GM12892 (cell line): Measurements from ENCODE around the gene SLC5A12. TPM values are rescaled to one million over a fixed set of nuclear protein-coding genes. Genes with fewer than 3 reads are reported as not detected.
A peak's percentile ranks its signal among the peaks of the same experiment; 100 is the strongest.

Experiments
- DNase-seq: peaks from one replicate; pipeline ENCODE4 v3.0.0; 2011; ENCODE audit not compliant: insufficient read length
- FAIRE-seq: peaks from 2 replicates; lab custom pipeline; 2011; peaks lifted over from hg19 to GRCh38; lab: Jason Lieb, UNC
- POLR2A ChIP-seq: IDR thresholded peaks from 2 replicates; pipeline ENCODE4 v1.6.1; 2011; ENCODE audit warnings: low read depth, low read length, control low read depth
- POLR2AphosphoS5 ChIP-seq: IDR thresholded peaks from 2 replicates; pipeline ENCODE4 v1.6.1; 2011; ENCODE audit warnings: low read depth, low read length, control low read depth
- TAF1 ChIP-seq: IDR thresholded peaks from 2 replicates; pipeline ENCODE4 v1.6.1; 2011; ENCODE audit warnings: low read depth, mild to moderate bottlenecking, control low read depth, low read length, borderline replicate concordance
- polyA plus RNA-seq: library from polyadenylated mRNA; unstranded; fragments of >200 nt; gene quantifications from one replicate; pipeline ENCODE4 v1.2.1, GENCODE V29; 2012; ENCODE audit warnings: missing spikeins, inconsistent platforms; ENCODE audit not compliant: missing spikeins

Gene SLC5A12, protein sequence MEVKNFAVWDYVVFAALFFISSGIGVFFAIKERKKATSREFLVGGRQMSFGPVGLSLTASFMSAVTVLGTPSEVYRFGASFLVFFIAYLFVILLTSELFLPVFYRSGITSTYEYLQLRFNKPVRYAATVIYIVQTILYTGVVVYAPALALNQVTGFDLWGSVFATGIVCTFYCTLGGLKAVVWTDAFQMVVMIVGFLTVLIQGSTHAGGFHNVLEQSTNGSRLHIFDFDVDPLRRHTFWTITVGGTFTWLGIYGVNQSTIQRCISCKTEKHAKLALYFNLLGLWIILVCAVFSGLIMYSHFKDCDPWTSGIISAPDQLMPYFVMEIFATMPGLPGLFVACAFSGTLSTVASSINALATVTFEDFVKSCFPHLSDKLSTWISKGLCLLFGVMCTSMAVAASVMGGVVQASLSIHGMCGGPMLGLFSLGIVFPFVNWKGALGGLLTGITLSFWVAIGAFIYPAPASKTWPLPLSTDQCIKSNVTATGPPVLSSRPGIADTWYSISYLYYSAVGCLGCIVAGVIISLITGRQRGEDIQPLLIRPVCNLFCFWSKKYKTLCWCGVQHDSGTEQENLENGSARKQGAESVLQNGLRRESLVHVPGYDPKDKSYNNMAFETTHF
- not detected for polyA plus RNA-seq

- FAIRE-seq (no peak), DNase-seq (no peak)
- no peak for TF ChIP-seq POLR2AphosphoS5
- no peak for TF ChIP-seq POLR2A
- TF ChIP-seq TAF1, result no peak
Observed at GRCh38 chr11:26721948-26722475, at the start of gene SLC5A12. TSS of gene SLC5A12 (minus strand) at chr11:26722060. CDS start at chr11:26721714, 346 bp downstream.

DNA sequence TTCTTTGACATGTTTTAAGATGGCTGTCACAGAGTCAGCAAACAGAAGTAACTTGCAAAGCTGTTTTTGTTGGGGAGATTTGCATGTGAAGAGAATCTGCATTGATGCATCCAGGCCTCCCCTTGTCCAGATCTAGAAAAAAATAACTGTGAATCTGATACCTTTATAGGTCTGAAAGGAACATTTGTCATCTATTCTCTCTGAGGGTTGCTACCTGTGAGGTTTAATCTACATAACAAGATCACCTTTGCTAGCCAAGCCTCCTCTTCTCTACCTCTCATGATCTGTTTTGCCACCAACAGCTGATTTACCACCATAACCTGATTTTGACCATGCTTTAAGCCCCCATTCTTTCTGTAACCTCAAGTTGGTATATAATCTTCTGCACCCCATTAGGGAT is 47.2 kb upstream of the SLC5A12 start:
- no peak for FAIRE-seq
- no peak for DNase-seq
- TF ChIP-seq TAF1, result no peak
- TF ChIP-seq POLR2A, result no peak
- no peak for TF ChIP-seq POLR2AphosphoS5

DNA sequence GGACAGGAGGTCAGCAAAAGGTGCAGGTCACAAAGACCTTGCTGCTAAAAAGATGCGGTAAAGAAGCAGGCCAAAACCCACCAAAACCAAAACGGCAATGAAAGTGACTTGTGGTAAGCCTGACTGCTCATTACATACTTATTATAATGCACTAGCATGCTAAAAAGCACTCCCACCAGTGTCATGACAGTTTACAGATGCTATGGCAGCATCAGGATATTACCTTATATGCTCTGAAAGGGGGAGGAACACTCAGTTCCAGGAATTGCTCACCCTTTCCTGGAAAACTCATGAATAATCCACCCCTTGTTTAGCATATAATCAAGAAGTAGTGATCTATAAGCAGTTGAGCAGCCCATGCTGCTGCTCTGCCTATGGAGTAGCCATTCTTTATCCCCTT is 45.2 kb upstream of the SLC5A12 start:
- no peak for DNase-seq
- no peak for TF ChIP-seq POLR2AphosphoS5
- TF ChIP-seq TAF1, result no peak
- no peak for TF ChIP-seq POLR2A
- peak; percentile 89 for FAIRE-seq

DNA sequence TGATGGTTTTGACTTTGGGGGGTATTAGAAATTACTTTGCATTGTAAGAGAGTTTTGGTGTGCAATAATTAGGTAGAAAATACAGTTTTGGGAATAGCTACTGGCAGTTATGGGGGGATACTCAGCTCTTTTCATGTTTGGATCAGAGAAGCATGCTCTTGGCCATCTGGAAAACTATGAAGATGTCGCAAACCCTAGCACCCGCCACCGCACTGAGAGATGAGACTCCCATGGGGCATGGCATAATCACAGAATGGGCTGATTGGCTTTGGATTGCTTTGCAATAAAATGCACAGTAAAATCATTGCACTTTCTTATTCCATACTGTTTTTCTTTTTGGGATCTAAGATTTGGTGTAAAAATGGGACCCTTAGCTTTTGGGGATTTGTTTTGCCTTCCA is 43.5 kb upstream of the SLC5A12 start:
- DNase-seq (no peak), FAIRE-seq (peak; percentile 33)
- TF ChIP-seq POLR2A, result no peak
- no peak for TF ChIP-seq POLR2AphosphoS5
- TF ChIP-seq TAF1, result no peak

DNA sequence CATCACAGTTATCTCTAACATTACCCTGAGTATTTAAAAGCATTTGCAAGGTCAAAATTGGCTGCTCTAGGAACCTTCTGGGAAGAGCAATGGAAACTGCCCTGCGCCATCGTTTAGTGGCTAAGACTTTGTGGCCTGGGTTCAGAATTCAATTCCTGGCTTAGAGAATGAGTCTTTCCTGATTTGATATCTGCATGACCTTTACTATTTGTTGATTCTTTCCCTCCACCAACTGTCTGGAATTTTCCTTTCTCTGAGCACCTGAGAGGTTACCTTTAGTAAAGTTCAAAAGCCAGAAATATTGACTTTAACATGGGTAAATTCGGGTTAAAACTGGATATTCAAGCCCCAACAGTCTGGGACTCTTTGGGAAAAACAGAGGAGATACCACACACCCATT is 43.0 kb upstream of the SLC5A12 start:
- FAIRE-seq, result peak; percentile 5
- no peak for TF ChIP-seq POLR2A
- no peak for DNase-seq

GRCh38 chr11:26764315-26764714 is 42.5 kb upstream of the SLC5A12 start:
- DNase-seq, result no peak
- TF ChIP-seq POLR2AphosphoS5 (no peak), POLR2A (no peak), TAF1 (no peak)
- no peak for FAIRE-seq

- DNase-seq (no peak), FAIRE-seq (peak; percentile 72)
- TF ChIP-seq TAF1 (no peak), POLR2AphosphoS5 (no peak), POLR2A (no peak)
Observed at GRCh38 chr11:26762089-26762488, 40.2 kb upstream of the SLC5A12 start.

GRCh38 chr11:26761361-26761809 is 39.5 kb upstream of the SLC5A12 start:
- FAIRE-seq, result peak; percentile 82
- TF ChIP-seq TAF1 (no peak), POLR2AphosphoS5 (no peak), POLR2A (no peak)
- no peak for DNase-seq

- no peak for DNase-seq
- FAIRE-seq, result no peak
- no peak for TF ChIP-seq POLR2A
- no peak for TF ChIP-seq TAF1
- no peak for TF ChIP-seq POLR2AphosphoS5
Observed at GRCh38 chr11:26757995-26758394, 36.1 kb upstream of the SLC5A12 start.

DNA sequence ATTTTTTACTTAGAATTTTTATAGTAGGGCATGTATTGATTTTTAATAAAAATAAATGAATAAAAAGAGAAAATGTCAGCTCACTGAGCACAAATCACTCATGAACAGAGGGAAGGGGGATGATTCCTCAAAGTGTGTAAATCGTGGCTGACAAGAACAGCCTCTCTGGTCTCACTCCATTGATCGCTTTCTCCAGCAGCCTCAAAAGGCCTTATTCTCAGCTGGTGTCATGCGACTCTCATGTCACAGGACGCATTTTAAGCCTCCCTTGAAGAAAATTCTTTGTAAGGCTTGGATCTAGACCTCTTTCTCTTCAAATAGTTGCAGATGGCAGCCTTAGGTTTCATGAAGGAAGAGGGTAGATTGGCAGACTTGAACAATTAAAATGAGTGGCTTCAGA is 33.9 kb upstream of the SLC5A12 start:
- DNase-seq, result no peak
- FAIRE-seq, result no peak
- no peak for TF ChIP-seq TAF1
- TF ChIP-seq POLR2AphosphoS5, result no peak
- TF ChIP-seq POLR2A, result no peak

DNA sequence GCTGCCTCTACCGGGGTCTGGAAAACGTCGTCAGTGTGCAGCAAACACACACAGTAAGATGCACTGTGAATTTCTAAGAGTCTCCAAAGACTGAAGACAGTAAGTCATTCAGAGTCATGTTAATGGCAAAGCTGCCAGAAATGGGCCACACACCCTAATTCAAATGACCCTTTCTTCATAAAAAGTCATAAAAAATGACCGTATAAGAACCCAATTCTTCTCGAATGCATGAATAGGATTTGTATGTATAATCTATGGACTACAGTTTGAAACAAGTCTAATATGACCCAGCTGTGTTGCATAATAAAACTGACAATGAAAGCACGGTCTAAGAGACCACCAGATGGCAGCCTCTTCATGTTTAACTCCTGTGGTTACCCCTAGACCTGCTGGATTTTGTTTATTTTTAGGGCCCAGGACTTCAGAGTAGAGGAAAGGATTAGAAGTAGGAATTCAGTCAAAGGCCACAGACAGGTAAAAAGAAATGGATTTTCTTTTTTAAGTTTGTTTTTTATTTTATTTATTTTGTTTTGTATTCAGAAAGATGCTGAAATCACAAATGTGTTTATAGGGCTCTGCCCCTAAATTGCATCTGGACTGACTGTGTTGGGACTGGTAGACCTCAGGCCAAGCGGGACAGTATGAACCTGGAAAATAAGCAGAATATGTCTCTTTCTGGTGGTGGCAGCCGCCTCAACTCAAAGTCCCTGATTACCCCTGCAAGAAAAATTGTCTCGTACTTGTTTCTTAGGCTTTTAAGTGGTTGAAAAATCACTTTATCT is 32.1 kb upstream of the SLC5A12 start:
- DNase-seq (no peak), FAIRE-seq (peak; percentile 92)
- TF ChIP-seq POLR2AphosphoS5, result no peak
- TF ChIP-seq POLR2A, result no peak
- no peak for TF ChIP-seq TAF1

DNA sequence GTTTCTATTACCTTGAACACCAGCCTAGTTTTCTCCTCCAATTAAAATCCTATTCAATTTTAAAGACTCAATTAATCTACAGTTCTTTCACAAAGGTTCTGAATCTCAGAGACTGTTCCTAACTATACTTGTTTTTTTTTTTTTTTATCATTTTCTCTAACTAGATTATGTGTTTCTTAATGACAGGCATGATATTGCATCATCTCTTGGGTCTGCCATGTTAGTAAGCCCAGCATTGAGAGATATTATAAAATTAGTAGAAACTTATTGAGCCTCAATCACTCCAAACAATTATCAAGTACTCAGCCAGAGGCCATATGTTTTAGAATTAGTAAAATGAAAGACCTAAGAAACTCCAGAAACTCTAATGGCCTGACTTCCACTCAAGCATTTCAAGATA is 28.1 kb upstream of the SLC5A12 start:
- TF ChIP-seq TAF1 (no peak), POLR2AphosphoS5 (no peak)
- DNase-seq (no peak), FAIRE-seq (no peak)
